HTR-8/SVneo (cell line): ENCODE results near the gene RGS8.
"Not testable (repeated sequence)": the region's sequence is repeated elsewhere in the genome, so short reads cannot be mapped to it uniquely, and the experiment has no call there.

ENCODE experiments used
- DNase-seq: peaks from one replicate; pipeline ENCODE4 v3.0.0; 2011; ENCODE audit warnings: low spot score, mixed read lengths; ENCODE audit not compliant: insufficient read length
- FAIRE-seq: peaks from 2 replicates; lab custom pipeline; 2011; peaks lifted over from hg19 to GRCh38; lab: Jason Lieb, UNC

Gene RGS8

GRCh38 chr1:182703539-182703938, 19.2 kb upstream of the RGS8 start:
- no peak for FAIRE-seq
- DNase-seq: no peak

- FAIRE-seq: no peak
Observed at GRCh38 chr1:182702826-182703524, 18.6 kb upstream of the RGS8 start.

GRCh38 chr1:182700351-182700709, 15.9 kb upstream of the RGS8 start:
- DNase-seq: no peak
- no peak for FAIRE-seq

More at GRCh38 chr1:182702826-182703524, 18.6 kb upstream of the RGS8 start:
- DNase-seq: no peak

GRCh38 chr1:182699393-182700350, 15.3 kb upstream of the RGS8 start:
- FAIRE-seq (no peak), DNase-seq (no peak)

- DNase-seq (no peak), FAIRE-seq (no peak)
Observed at GRCh38 chr1:182698971-182699370, 14.6 kb upstream of the RGS8 start.

- not testable (repeated sequence) for FAIRE-seq, DNase-seq
Observed at GRCh38 chr1:182693139-182693538, 8.8 kb upstream of the RGS8 start.

- no peak for FAIRE-seq
- DNase-seq: no peak
Observed at GRCh38 chr1:182690886-182691443, 6.6 kb upstream of the RGS8 start.

- DNase-seq: no peak
- no peak for FAIRE-seq
Observed at GRCh38 chr1:182688436-182689205, 4.2 kb upstream of the RGS8 start.

- DNase-seq (no peak), FAIRE-seq (no peak)
Observed at GRCh38 chr1:182687361-182687760, 3.0 kb upstream of the RGS8 start.

- FAIRE-seq (no peak), DNase-seq (no peak)
Observed at GRCh38 chr1:182686446-182686845, 2.1 kb upstream of the RGS8 start.

GRCh38 chr1:182685215-182685614, 828 bp upstream of the RGS8 start:
- DNase-seq: no peak
- FAIRE-seq: no peak

GRCh38 chr1:182682898-182683501, 1.4 kb downstream of the RGS8 start:
- DNase-seq (no peak), FAIRE-seq (no peak)

GRCh38 chr1:182682406-182682805, 2.0 kb downstream of the RGS8 start:
- DNase-seq (no peak), FAIRE-seq (no peak)

GRCh38 chr1:182681568-182681912, 2.8 kb downstream of the RGS8 start:
- no peak for FAIRE-seq
- no peak for DNase-seq

GRCh38 chr1:182680901-182681567, 3.4 kb downstream of the RGS8 start:
- peak; percentile 46 for DNase-seq
- no peak for FAIRE-seq

GRCh38 chr1:182680408-182680807, 4.0 kb downstream of the RGS8 start:
- FAIRE-seq (no peak), DNase-seq (no peak)

GRCh38 chr1:182679684-182680083, 4.7 kb downstream of the RGS8 start:
- DNase-seq (no peak), FAIRE-seq (no peak)

- FAIRE-seq: no peak
- DNase-seq: no peak
Observed at GRCh38 chr1:182677397-182678098, 6.8 kb downstream of the RGS8 start.

GRCh38 chr1:182676274-182676673, 8.1 kb downstream of the RGS8 start:
- no peak for FAIRE-seq
- no peak for DNase-seq
